ENCODE data around the gene KCNH8. TPM values are rescaled to one million over a fixed set of nuclear protein-coding genes. Genes with fewer than 3 reads are reported as not detected.

Gene KCNH8
- total RNA-seq, 3 donors from 2014 or later: under 0.01 to 4.4 (median 1.3) TPM

GRCh38 chr3:19467761-19468160 lies 319.5 kb downstream of the KCNH8 start:
- intact Hi-C loops (cut with DNase I; ENCODE audit: low total_unique reads): no loop called here
- no peak overlapping the region for H3K27ac ChIP-seq
- DNase-seq (ENCODE audit: low spot score in 2 of 2): no peak
- H3K27me3 ChIP-seq: no peaks in the 10 kb centered on the region
- H3K9me3 ChIP-seq: no peaks in the 10 kb centered on the region
- H3K4me3 ChIP-seq: no peak overlapping the region
- TF ChIP-seq CTCF (IDR thresholded peaks at IDR 0.05) (no peak), POLR2AphosphoS5 (IDR thresholded peaks at IDR 0.05) (no peak), POLR2A (IDR thresholded peaks at IDR 0.05) (no peak)
- no peaks in the 10 kb centered on the region for H3K36me3 ChIP-seq
- H3K4me1 ChIP-seq: no peaks in the 10 kb centered on the region

- H3K27ac ChIP-seq: no peak overlapping the region
- no peaks in the 10 kb centered on the region for H3K27me3 ChIP-seq
- H3K4me3 ChIP-seq: no peak overlapping the region
- no peaks in the 10 kb centered on the region for H3K4me1 ChIP-seq
- TF ChIP-seq POLR2AphosphoS5 (IDR thresholded peaks at IDR 0.05) (no peak), CTCF (IDR thresholded peaks at IDR 0.05) (no peak), POLR2A (IDR thresholded peaks at IDR 0.05) (no peak)
- H3K36me3 ChIP-seq: no peaks in the 10 kb centered on the region
- H3K9me3 ChIP-seq: no peaks in the 10 kb centered on the region
- no peak for DNase-seq (ENCODE audit: low spot score in 2 of 2)
- intact Hi-C loops (cut with DNase I; ENCODE audit: low total_unique reads): no loop called here
Observed at GRCh38 chr3:19471138-19471537, 322.8 kb downstream of the KCNH8 start.

- Histone ChIP-seq H3K9me3 (no peaks in the 10 kb centered on the region), H3K36me3 (no peaks in the 10 kb centered on the region), H3K27me3 (no peaks in the 10 kb centered on the region), H3K4me3 (no peak overlapping the region), H3K4me1 (no peaks in the 10 kb centered on the region), H3K27ac (no peak overlapping the region)
- intact Hi-C loops (cut with DNase I; ENCODE audit: low total_unique reads): no loop called here
- DNase-seq (ENCODE audit: low spot score in 2 of 2): no peak
- TF ChIP-seq POLR2A (IDR thresholded peaks at IDR 0.05) (no peak), POLR2AphosphoS5 (IDR thresholded peaks at IDR 0.05) (no peak), CTCF (IDR thresholded peaks at IDR 0.05) (no peak)
Observed at GRCh38 chr3:19473971-19474580, 325.8 kb downstream of the KCNH8 start.

DNA sequence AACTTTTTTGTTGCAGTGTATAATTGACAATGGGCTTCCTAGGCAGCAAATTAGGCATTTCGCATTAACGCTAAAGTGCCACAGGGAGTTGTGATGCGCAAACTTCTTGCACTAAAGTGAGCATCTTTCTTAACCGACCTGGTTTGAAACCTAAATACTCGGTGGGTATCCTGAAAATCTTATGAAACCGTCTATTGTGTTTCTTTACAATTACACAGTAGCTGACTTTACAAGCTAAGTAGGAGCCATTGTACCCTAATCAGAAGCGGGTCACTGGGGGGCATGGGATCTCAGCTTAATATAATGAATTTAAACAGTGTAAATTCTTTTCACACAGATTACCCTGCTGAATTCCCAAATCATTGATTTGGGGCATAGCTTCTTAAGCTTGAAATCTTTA lies 328.0 kb downstream of the KCNH8 start:
- Histone ChIP-seq H3K27ac (no peak overlapping the region), H3K4me3 (no peak overlapping the region), H3K27me3 (no peaks in the 10 kb centered on the region), H3K4me1 (no peaks in the 10 kb centered on the region), H3K36me3 (no peaks in the 10 kb centered on the region), H3K9me3 (no peaks in the 10 kb centered on the region)
- no peak for DNase-seq (ENCODE audit: low spot score in 2 of 2)
- intact Hi-C loops (cut with DNase I; ENCODE audit: low total_unique reads): no loop called here
- TF ChIP-seq POLR2AphosphoS5 (IDR thresholded peaks at IDR 0.05): no peak
- TF ChIP-seq POLR2A (IDR thresholded peaks at IDR 0.05): no peak
- TF ChIP-seq CTCF (IDR thresholded peaks at IDR 0.05): no peak

GRCh38 chr3:19485267-19485666 lies 337.0 kb downstream of the KCNH8 start:
- intact Hi-C loops (cut with DNase I; ENCODE audit: low total_unique reads): no loop called here
- DNase-seq (ENCODE audit: low spot score in 2 of 2): no peak
- Histone ChIP-seq H3K4me1 (no peaks in the 10 kb centered on the region), H3K4me3 (no peak overlapping the region), H3K9me3 (no peaks in the 10 kb centered on the region), H3K27ac (no peak overlapping the region), H3K27me3 (no peaks in the 10 kb centered on the region), H3K36me3 (no peaks in the 10 kb centered on the region)
- no peak for TF ChIP-seq CTCF (IDR thresholded peaks at IDR 0.05)
- no peak for TF ChIP-seq POLR2AphosphoS5 (IDR thresholded peaks at IDR 0.05)
- no peak for TF ChIP-seq POLR2A (IDR thresholded peaks at IDR 0.05)
